K562 (cell line): ENCODE results near the gene TGFB2. TPM values are rescaled to one million over a fixed set of nuclear protein-coding genes. Genes with fewer than 3 reads are reported as not detected.

Experiments used
- HDAC6 ChIP-seq: IDR thresholded peaks from 2 replicates; pipeline ENCODE4 v1.6.1; 2012; ENCODE audit warnings: low read depth, mild to moderate bottlenecking, control low read depth, inconsistent platforms, low read length, moderate library complexity
- KAT2B ChIP-seq: IDR thresholded peaks from one replicate; pipeline ENCODE4 v1.6.1; 2012; ENCODE audit warnings: low read depth, mild to moderate bottlenecking, control low read depth, inconsistent platforms, low read length, moderate library complexity
- NR3C1 ChIP-seq: sonication (generic); formaldehyde crosslinking; IDR thresholded peaks from 2 replicates; pipeline ENCODE4 v1.8.1; 2022; ENCODE audit warnings: missing genetic modification reagents
- ZNF668 ChIP-seq: fragments of 250-450 bp; sonication (Bioruptor Pico); IDR thresholded peaks from 2 replicates; pipeline ENCODE4 v1.8.0; 2022; ENCODE audit warnings: mild to moderate bottlenecking, inconsistent platforms
- ZNF717 ChIP-seq: fragments of 250-450 bp; sonication (Bioruptor Pico); IDR thresholded peaks from 2 replicates; pipeline ENCODE4 v1.5.0; 2021
- polyA plus RNA-seq, 8 experiments: library from polyadenylated mRNA; depleted of rRNA in 4 of 8; stranded (reverse) in 5 of 8; unstranded in 3 of 8; fragments of >200 nt; fragmentation: Nextera tagmentation in 2 of 8; fragmentation: Illumina TruSeq in 1 of 8; extraction: Ambion mirVana in 2 of 8; extraction: Trizol in 1 of 8; gene quantifications; 2 replicates each; pipeline versions ENCODE4 v1.2.1 to v1.2.3, GENCODE V29; 2011 to 2014; ENCODE audit warnings: inconsistent platforms in 1 of 8, missing spikeins in 1 of 8
- total RNA-seq, 7 experiments: library from RNA; depleted of rRNA in 6 of 7; stranded (reverse); fragments of >200 nt in 6 of 7; fragmentation: Illumina TruSeq in 2 of 7; extraction: Trizol in 2 of 7; gene quantifications; 2 replicates each; pipeline versions ENCODE4 v1.2.1 to v1.2.3, GENCODE V29; 2011 to 2021; ENCODE audit warnings: low replicate concordance in 1 of 7
- TF ChIP-seq, protein P1 (sequence below): fragments of 450-650 bp; IDR thresholded peaks from one replicate; pipeline ENCODE4 v1.6.1; 2018; ENCODE audit warnings: mild to moderate bottlenecking, moderate library complexity; ENCODE audit not compliant: partially characterized antibody
- TF ChIP-seq, protein P2 (sequence below): sonication (generic); formaldehyde crosslinking; IDR thresholded peaks from 2 replicates; pipeline ENCODE4 v1.8.0; 2022; ENCODE audit warnings: missing genetic modification reagents, mild to moderate bottlenecking, moderate library complexity, borderline replicate concordance
- TF ChIP-seq, protein P3 (sequence below): fragments of 450-650 bp; IDR thresholded peaks from 2 replicates; pipeline ENCODE4 v1.6.1; 2016; ENCODE audit warnings: low read depth
- TF ChIP-seq, protein P4 (sequence below): fragments of 250-450 bp; sonication (Bioruptor Pico); IDR thresholded peaks from 2 replicates; pipeline ENCODE4 v1.4.0; 2020
- TF ChIP-seq, protein P5 (sequence below), 2 experiments: fragments of 450-650 bp; conservative IDR thresholded peaks; 2 replicates each; pipeline ENCODE4 v1.6.1; 2017; ENCODE audit warnings: mild to moderate bottlenecking in 2 of 2, moderate library complexity in 2 of 2
- TF ChIP-seq, protein P6 (sequence below): fragments of 450-650 bp; IDR thresholded peaks from 2 replicates; pipeline ENCODE4 v1.7.1; 2018; ENCODE audit warnings: mild to moderate bottlenecking, low read depth; ENCODE audit not compliant: partially characterized antibody

TGFB2 gene
- total and polyA plus RNA-seq, 9 of the 15 experiments (the other 6 are each of a cell fraction or from before 2014, with no cell fraction given), result 0.03 to 0.41 (median 0.11) TPM; not detected in 3

DNA sequence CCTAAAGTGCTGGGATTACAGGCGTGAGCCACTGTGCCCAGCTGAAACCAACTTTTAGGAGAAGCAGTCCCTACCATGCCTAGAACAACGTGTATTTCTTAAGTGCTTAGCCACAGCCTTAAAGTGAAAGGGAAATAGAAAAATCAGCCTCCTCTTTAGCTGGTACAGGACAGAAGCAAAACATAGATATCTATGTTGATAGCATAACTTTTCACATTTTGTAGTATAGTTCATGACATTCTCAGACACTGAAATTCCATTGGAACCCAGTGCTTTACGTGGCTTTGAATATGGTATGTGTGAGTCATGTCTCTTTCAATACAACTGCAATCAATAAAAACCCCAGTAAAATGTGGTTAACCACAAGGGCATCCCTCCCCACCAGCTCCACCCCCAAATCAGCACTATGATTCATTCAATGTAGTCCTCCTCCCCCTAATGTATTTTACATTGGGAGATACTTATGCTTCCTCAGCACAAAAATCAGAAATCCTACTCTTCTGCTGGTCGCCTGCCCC is 32.1 kb downstream of the TGFB2 start (continued):
- TF ChIP-seq, protein P1, sequence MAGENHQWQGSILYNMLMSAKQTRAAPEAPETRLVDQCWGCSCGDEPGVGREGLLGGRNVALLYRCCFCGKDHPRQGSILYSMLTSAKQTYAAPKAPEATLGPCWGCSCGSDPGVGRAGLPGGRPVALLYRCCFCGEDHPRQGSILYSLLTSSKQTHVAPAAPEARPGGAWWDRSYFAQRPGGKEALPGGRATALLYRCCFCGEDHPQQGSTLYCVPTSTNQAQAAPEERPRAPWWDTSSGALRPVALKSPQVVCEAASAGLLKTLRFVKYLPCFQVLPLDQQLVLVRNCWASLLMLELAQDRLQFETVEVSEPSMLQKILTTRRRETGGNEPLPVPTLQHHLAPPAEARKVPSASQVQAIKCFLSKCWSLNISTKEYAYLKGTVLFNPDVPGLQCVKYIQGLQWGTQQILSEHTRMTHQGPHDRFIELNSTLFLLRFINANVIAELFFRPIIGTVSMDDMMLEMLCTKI, result no peak
- TF ChIP-seq, protein P2, sequence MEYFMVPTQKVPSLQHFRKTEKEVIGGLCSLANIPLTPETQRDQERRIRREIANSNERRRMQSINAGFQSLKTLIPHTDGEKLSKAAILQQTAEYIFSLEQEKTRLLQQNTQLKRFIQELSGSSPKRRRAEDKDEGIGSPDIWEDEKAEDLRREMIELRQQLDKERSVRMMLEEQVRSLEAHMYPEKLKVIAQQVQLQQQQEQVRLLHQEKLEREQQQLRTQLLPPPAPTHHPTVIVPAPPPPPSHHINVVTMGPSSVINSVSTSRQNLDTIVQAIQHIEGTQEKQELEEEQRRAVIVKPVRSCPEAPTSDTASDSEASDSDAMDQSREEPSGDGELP (CRISPR knock-in tag), result no peak
- TF ChIP-seq, protein P3, sequence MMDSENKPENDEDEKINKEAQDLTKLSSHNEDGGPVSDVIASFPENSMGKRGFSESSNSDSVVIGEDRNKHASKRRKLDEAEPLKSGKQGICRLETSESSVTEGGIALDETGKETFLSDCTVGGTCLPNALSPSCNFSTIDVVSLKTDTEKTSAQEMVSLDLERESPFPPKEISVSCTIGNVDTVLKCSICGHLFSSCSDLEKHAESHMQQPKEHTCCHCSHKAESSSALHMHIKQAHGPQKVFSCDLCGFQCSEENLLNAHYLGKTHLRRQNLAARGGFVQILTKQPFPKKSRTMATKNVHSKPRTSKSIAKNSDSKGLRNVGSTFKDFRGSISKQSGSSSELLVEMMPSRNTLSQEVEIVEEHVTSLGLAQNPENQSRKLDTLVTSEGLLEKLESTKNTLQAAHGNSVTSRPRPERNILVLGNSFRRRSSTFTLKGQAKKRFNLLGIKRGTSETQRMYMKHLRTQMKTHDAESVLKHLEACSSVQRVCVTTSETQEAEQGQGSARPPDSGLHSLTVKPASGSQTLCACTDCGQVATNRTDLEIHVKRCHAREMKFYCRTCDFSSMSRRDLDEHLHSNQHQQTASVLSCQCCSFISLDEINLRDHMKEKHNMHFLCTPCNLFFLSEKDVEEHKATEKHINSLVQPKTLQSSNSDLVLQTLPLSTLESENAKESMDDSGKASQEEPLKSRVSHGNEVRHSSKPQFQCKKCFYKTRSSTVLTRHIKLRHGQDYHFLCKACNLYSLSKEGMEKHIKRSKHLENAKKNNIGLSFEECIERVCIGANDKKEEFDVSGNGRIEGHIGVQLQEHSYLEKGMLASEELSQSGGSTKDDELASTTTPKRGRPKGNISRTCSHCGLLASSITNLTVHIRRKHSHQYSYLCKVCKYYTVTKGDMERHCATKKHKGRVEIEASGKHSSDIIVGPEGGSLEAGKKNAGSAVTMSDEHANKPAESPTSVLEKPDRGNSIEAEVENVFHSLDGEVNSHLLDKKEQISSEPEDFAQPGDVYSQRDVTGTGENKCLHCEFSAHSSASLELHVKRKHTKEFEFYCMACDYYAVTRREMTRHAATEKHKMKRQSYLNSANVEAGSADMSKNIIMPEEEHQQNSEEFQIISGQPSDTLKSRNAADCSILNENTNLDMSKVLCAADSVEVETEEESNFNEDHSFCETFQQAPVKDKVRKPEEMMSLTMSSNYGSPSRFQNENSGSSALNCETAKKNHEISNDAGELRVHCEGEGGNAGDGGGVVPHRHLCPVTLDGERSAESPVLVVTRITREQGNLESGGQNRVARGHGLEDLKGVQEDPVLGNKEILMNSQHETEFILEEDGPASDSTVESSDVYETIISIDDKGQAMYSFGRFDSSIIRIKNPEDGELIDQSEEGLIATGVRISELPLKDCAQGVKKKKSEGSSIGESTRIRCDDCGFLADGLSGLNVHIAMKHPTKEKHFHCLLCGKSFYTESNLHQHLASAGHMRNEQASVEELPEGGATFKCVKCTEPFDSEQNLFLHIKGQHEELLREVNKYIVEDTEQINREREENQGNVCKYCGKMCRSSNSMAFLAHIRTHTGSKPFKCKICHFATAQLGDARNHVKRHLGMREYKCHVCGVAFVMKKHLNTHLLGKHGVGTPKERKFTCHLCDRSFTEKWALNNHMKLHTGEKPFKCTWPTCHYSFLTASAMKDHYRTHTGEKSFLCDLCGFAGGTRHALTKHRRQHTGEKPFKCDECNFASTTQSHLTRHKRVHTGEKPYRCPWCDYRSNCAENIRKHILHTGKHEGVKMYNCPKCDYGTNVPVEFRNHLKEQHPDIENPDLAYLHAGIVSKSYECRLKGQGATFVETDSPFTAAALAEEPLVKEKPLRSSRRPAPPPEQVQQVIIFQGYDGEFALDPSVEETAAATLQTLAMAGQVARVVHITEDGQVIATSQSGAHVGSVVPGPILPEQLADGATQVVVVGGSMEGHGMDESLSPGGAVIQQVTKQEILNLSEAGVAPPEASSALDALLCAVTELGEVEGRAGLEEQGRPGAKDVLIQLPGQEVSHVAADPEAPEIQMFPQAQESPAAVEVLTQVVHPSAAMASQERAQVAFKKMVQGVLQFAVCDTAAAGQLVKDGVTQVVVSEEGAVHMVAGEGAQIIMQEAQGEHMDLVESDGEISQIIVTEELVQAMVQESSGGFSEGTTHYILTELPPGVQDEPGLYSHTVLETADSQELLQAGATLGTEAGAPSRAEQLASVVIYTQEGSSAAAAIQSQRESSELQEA, result no peak
- TF ChIP-seq ZNF668 (CRISPR knock-in tag), result no peak
- no peak for TF ChIP-seq HDAC6
- TF ChIP-seq NR3C1 (CRISPR knock-in tag), result no peak
- TF ChIP-seq, protein P4, sequence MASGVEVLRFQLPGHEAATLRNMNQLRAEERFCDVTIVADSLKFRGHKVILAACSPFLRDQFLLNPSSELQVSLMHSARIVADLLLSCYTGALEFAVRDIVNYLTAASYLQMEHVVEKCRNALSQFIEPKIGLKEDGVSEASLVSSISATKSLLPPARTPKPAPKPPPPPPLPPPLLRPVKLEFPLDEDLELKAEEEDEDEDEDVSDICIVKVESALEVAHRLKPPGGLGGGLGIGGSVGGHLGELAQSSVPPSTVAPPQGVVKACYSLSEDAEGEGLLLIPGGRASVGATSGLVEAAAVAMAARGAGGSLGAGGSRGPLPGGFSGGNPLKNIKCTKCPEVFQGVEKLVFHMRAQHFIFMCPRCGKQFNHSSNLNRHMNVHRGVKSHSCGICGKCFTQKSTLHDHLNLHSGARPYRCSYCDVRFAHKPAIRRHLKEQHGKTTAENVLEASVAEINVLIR (CRISPR knock-in tag), result no peak
- TF ChIP-seq, protein P5, sequence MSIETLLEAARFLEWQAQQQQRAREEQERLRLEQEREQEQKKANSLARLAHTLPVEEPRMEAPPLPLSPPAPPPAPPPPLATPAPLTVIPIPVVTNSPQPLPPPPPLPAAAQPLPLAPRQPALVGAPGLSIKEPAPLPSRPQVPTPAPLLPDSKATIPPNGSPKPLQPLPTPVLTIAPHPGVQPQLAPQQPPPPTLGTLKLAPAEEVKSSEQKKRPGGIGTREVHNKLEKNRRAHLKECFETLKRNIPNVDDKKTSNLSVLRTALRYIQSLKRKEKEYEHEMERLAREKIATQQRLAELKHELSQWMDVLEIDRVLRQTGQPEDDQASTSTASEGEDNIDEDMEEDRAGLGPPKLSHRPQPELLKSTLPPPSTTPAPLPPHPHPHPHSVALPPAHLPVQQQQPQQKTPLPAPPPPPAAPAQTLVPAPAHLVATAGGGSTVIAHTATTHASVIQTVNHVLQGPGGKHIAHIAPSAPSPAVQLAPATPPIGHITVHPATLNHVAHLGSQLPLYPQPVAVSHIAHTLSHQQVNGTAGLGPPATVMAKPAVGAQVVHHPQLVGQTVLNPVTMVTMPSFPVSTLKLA (conservative IDR thresholded peaks at IDR 0.05), result no peak
- TF ChIP-seq KAT2B, result no peak
- TF ChIP-seq, protein P6, sequence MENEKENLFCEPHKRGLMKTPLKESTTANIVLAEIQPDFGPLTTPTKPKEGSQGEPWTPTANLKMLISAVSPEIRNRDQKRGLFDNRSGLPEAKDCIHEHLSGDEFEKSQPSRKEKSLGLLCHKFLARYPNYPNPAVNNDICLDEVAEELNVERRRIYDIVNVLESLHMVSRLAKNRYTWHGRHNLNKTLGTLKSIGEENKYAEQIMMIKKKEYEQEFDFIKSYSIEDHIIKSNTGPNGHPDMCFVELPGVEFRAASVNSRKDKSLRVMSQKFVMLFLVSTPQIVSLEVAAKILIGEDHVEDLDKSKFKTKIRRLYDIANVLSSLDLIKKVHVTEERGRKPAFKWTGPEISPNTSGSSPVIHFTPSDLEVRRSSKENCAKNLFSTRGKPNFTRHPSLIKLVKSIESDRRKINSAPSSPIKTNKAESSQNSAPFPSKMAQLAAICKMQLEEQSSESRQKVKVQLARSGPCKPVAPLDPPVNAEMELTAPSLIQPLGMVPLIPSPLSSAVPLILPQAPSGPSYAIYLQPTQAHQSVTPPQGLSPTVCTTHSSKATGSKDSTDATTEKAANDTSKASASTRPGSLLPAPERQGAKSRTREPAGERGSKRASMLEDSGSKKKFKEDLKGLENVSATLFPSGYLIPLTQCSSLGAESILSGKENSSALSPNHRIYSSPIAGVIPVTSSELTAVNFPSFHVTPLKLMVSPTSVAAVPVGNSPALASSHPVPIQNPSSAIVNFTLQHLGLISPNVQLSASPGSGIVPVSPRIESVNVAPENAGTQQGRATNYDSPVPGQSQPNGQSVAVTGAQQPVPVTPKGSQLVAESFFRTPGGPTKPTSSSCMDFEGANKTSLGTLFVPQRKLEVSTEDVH, result no peak
- TF ChIP-seq ZNF717 (CRISPR knock-in tag), result no peak
